GM21737 (cell line): ENCODE results near the gene HTD2.
"Not testable (repeated sequence)": the region's sequence is repeated elsewhere in the genome, so short reads cannot be mapped to it uniquely, and the experiment has no call there.

Experiments
- ATAC-seq: cut with Tn5 transposase; IDR thresholded peaks from one replicate; pipeline ENCODE4 v1.9.1; 2021; ENCODE audit warnings: mild to moderate bottlenecking, moderate library complexity; ENCODE audit not compliant: unreplicated experiment

The HTD2 gene

GRCh38 chr3:58331593-58332152 lies 25.4 kb downstream of the HTD2 start:
- no peak for ATAC-seq

DNA sequence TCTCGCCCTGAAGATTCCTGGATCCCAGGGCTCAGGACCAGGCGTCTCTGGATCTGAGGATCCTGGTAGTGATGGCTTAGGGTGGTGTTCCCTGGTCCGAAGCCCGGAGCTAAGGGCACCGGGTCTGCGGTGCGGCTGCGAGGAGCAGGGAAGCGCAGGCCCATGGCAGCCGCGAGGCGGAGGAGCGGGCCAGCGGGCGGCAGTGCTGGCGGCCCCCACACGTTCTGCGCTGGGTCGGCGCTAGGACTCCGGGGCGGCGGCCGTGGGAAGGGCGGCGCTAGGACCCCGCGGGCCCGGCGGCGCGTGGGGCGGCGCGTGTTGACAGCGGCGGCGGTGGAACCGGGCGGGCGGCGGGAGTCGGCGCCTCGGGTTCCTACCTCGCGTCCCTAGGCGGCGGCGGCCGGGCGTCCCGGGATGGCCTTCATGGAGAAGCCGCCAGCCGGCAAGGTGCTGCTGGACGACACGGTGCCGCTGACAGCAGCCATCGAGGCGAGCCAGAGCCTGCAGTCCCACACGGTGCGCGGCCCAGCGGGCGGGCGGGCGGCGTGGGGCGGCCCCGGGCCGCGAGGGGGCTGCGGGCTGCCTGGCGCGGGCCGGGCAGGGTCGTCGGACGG lies 26.4 kb downstream of the HTD2 start, which contains the start of gene PXK:
Gene PXK, plus strand, starts transcription at position 318 of the 614 bp plus-strand sequence. Its CDS starts 97 bp downstream, at position 415.
- ATAC-seq: peak; percentile 86

GRCh38 chr3:58333206-58334012 lies 27.1 kb downstream of the HTD2 start:
- ATAC-seq: peak; percentile 37

GRCh38 chr3:58334013-58334321 lies 27.6 kb downstream of the HTD2 start:
- no peak for ATAC-seq

- ATAC-seq: no peak
These were observed 28.2 kb downstream of the HTD2 start for GRCh38 chr3:58334506-58334884.

GRCh38 chr3:58335652-58335947 lies 29.3 kb downstream of the HTD2 start:
- ATAC-seq: no peak

- ATAC-seq: no peak
These were observed 30.0 kb downstream of the HTD2 start for GRCh38 chr3:58336135-58336882.

GRCh38 chr3:58337190-58337589 lies 30.9 kb downstream of the HTD2 start:
- ATAC-seq: no peak

GRCh38 chr3:58339146-58339545 lies 32.8 kb downstream of the HTD2 start:
- not testable (repeated sequence) for ATAC-seq

DNA sequence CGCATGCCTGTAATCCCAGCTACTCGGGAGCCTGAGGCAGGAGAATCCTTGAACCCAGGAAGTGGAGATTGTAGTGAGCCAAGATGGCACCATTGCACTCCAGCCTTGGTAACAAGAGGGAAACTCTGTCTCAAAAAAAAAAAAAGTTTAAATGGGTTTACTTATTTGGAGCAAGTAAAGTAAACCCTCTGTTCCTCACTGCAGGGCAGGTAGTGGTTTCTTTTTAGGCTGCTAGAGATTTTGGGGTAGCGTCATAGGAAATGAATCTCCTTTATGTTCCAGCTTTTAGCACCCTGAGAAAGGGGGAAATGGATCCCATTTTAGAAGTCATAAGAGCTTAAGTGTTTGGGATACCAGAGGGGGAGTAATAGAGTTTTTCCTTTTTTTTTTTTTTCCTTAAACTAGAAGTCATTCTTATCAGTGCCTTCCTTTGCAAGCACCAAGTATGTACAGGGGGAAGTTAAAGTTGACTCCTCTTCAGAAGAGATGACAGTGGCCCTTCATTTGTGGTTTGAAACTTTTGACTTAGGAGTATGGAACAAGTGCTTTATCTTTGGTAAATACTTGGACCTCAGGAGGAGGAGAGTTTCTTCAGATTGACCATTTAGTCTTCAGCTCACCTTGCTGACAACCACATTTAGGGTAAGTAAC lies 34.4 kb downstream of the HTD2 start:
- no peak for ATAC-seq

DNA sequence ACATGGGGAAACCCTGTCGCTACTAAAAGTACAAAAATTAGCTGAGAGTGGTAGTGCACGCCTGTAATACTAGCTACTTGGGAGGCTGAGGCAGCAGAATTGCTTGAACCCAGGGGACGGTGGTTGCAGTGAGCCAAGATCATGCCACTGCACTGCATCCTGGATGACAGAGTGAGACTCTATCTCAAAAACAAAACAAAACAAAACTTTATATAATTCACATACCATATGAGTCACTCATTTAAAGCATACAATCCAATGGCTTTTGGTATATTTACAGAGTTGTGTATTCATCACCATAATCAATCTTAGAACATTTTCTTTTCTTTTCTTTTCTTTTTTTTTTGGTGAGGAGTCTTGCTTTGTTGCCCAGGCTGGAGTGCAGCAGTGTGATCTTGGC lies 35.1 kb downstream of the HTD2 start:
- ATAC-seq: no peak

DNA sequence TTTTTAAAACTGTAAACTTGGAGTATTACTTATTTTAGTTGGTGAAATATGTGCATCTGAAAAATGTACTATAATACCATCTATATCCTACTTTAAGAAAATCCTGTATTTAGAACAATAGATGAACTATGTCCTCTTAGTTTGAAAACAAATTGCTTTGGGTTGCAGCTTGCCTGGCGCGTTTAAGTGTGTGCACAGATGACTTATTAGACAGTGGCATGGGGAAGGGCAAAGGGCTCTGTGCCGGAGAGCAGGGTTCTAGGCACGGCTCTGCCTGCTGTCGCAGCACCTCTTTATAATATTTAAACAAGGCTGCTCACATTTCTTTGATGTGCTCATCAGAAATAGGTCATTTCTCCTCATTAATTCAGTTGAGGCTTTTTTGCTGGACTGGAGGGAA lies 36.4 kb downstream of the HTD2 start:
- ATAC-seq: no peak

DNA sequence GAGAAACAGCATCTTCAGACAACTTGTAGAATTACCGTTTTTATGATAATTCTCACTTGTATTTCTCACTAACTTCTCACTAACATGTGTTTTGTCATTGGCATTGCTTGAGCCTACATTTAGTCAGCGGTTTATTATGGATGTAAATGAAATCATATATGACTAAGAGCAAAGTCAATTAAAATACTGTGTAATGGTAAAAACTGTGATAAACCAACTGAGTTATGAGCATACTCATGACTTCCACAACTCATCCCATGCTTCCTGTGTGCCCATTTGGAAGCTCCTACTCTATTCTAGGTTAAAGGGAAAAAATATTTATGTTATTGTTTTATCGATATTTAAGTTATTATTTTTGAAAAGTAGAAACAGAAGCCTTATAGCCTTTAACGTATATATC lies 39.1 kb downstream of the HTD2 start:
- ATAC-seq: no peak

DNA sequence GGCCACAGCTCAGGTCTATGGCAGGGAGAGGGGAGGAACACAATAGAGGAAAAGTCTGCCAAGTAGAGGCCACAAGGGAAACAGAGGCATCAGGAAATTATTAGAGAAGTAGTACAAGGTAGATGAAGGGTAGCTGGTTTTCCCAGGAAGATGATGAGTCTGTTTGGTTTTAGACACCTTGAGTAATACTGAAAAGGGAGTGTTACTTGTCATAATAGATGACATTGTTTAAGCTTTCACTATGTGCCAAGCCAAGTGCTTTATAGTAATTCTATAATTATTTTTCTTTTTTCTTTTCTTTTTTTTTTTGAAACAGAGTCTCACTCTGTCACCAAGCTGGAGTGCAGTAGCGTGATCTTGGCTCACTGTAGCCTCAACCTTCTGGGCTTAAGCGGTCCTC lies 40.0 kb downstream of the HTD2 start:
- ATAC-seq: no peak

- ATAC-seq: no peak
These were observed 41.7 kb downstream of the HTD2 start for GRCh38 chr3:58347984-58348383.

- ATAC-seq: peak; percentile 88
These were observed 43.7 kb downstream of the HTD2 start for GRCh38 chr3:58349792-58350626.

DNA sequence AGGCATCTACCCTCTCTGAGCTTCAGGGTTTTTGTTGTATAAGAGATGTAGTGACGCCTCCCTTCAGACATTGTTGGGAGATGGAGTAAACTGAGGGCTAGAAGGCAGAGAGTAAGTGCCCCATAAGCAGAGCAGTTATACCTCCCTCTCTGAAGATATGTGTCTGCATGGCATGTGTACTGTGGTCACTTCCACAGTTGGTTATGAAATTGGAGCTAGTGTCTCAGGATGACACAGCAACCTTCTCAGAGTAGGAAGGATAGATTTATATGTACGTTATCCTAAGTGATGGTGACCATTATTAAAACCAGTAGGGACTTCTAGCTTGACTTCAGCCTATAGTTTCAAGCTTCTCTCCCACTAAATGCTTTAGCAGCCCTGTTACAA lies 44.3 kb downstream of the HTD2 start:
- ATAC-seq: no peak

- no peak for ATAC-seq
These were observed 45.6 kb downstream of the HTD2 start for GRCh38 chr3:58351920-58352319.

GRCh38 chr3:58352626-58353025 lies 46.3 kb downstream of the HTD2 start:
- ATAC-seq: no peak

DNA sequence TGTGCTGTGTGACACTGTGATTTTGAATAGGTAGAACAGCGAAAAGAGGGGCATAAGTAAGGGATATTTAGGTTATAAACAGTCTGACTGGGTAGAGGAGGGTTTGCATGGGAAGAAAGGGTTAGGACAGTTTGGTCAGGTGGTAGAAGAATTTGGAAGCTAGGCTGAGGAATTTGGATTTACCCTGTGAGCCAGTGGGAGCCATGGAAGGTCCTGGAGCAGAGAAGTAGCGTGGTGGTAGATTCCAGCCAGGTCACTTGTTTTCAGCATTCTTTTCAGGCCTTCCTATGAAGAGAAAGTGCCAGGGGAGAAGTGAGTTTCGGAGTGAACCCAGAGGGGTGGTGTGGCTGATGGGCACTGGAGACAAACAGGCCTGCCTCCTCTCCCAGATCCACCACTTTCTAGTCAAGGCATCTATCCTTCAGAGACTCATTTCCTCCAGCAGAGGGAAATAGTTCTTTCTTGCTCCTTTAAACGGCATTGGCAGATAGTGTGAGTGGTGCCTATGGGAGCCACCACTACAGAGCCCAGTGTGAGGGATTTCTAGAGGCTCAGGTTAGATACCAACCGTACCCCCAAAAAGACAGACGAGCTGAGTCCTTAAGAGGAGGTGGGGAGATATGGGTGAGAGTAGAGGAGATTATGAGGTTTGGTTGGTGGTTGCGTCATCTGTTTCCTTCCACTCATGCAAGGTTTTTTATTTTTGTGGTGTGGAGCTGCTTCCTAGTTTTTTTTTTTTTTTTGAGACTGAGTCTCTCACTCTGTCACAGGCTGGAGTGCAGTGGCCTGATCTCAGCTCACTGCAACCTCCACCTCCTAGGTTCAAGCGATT lies 47.6 kb downstream of the HTD2 start:
- ATAC-seq: no peak
